MM.1S (cell line): ENCODE data around the gene FGR.

Experiments
- DNase-seq: peaks from one replicate; pipeline ENCODE4 v3.0.0-alpha.2; 2015
- H2AFZ ChIP-seq: fragments of 300-600 bp; sonication (generic); 2 replicates; pipeline ENCODE4 v1.6.0; 2016; ENCODE audit warnings: antibody characterized with exemption, low read length
- H3F3A ChIP-seq: fragments of 300-600 bp; sonication (generic); 2 replicates; pipeline ENCODE4 v1.6.1; 2016; ENCODE audit warnings: mild to moderate bottlenecking, antibody characterized with exemption, low read length, moderate library complexity, mixed read lengths; ENCODE audit not compliant: insufficient read depth
- H3K27ac ChIP-seq: fragments of 300-600 bp; sonication (generic); 2 replicates; pipeline ENCODE4 v1.5.1; 2016; ENCODE audit warnings: mild to moderate bottlenecking, low read length
- H3K27me3 ChIP-seq: fragments of 300-600 bp; sonication (generic); replicated peaks from 2 replicates; pipeline ENCODE4 v1.6.0; 2016; ENCODE audit warnings: low read length; ENCODE audit not compliant: insufficient read depth
- H3K36me3 ChIP-seq: fragments of 300-600 bp; sonication (generic); replicated peaks from 2 replicates; pipeline ENCODE4 v1.6.1; 2016; ENCODE audit warnings: mild to moderate bottlenecking, low read length, mixed read lengths; ENCODE audit not compliant: insufficient read depth
- H3K4me1 ChIP-seq: fragments of 300-600 bp; sonication (generic); 2 replicates; pipeline ENCODE4 v1.6.1; 2016; ENCODE audit warnings: low read length, mixed read lengths
- H3K4me2 ChIP-seq: fragments of 300-600 bp; sonication (generic); 2 replicates; pipeline ENCODE4 v1.6.0; 2016; ENCODE audit warnings: low read depth, low read length
- H3K4me3 ChIP-seq: fragments of 300-600 bp; sonication (generic); 2 replicates; pipeline ENCODE4 v1.5.1; 2016; ENCODE audit warnings: low read length, mixed read lengths
- H3K79me2 ChIP-seq: fragments of 300-600 bp; sonication (generic); 2 replicates; pipeline ENCODE4 v1.6.1; 2016; ENCODE audit warnings: mixed run types, low read length, mixed read lengths
- H3K9ac ChIP-seq: fragments of 300-600 bp; sonication (generic); 2 replicates; pipeline ENCODE4 v1.6.1; 2016; ENCODE audit warnings: low read length, mixed read lengths
- H3K9me2 ChIP-seq: fragments of 300-600 bp; sonication (generic); replicated peaks from 2 replicates; pipeline ENCODE4 v1.6.1; 2016; ENCODE audit warnings: mild to moderate bottlenecking, low read length, mixed read lengths; ENCODE audit not compliant: insufficient read depth
- H3K9me3 ChIP-seq: fragments of 300-600 bp; sonication (generic); replicated peaks from 2 replicates; pipeline ENCODE4 v1.6.1; 2016; ENCODE audit warnings: mild to moderate bottlenecking, low read length, mixed read lengths; ENCODE audit not compliant: insufficient read depth
- H4K20me1 ChIP-seq: fragments of 300-600 bp; sonication (generic); 2 replicates; pipeline ENCODE4 v1.6.1; 2016; ENCODE audit warnings: mild to moderate bottlenecking, low read length, moderate library complexity, mixed read lengths; ENCODE audit not compliant: insufficient read depth
- EZH2 ChIP-seq: fragments of 300-600 bp; sonication (generic); optimal IDR thresholded peaks from 2 replicates; pipeline ENCODE3; 2017; ENCODE audit warnings: low read depth, mild to moderate bottlenecking, antibody characterized with exemption, low read length, mixed read lengths
- EZH2phosphoT487 ChIP-seq: fragments of 300-600 bp; sonication (generic); IDR thresholded peaks from 2 replicates; pipeline ENCODE4 v1.6.1; 2018; ENCODE audit warnings: antibody characterized with exemption, low read length
- TF ChIP-seq, protein P1 (sequence below): fragments of 300-600 bp; sonication (generic); IDR thresholded peaks from 2 replicates; pipeline ENCODE4 v1.5.1; 2016; ENCODE audit warnings: antibody characterized with exemption, low read length, mixed read lengths

FGR gene

DNA sequence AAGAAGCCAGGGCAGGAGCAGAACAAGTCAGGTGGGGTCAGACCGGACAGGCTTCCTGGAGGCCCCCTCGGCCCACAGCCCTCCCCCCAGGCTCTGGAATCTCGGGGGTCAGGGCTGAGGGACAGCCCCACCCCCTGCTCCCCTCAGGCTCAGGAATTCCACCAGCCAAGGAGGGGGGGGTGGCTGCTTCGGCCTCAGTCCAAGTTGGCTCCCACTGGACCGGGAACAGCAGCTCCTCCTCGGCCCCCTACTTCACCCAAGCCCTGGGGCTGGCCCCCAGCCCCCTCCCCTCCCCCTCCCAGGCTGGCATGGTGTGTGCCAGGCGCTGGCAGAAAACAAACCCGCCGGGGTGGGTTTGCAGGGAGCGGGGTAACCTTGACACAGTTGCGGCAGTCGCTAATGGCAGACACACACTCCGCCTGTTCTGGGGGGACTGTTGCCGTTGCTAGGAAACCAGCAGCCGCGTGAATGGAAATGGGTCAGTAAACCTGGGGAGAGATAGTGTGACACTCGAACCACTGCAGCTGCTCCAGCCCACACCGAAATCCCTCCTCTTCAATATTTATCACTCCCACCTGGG lies 63.5 kb downstream of the FGR start:
- Histone ChIP-seq H3K9me2 (no peaks in the 10 kb centered on the region), H3K9me3 (no peaks in the 10 kb centered on the region), H3K27ac (no peak overlapping the region), H3K36me3 (no peaks in the 10 kb centered on the region), H4K20me1 (no peaks in the 10 kb centered on the region), H3K27me3 (no peaks in the 10 kb centered on the region), H3K9ac (no peak overlapping the region), H3K4me3 (no peak overlapping the region), H3F3A (no peaks in the 10 kb centered on the region), H3K79me2 (no peaks in the 10 kb centered on the region), H3K4me2 (no peak overlapping the region), H3K4me1 (peaks cover 12% of the 10 kb centered on the region), H2AFZ (no peak overlapping the region)
- TF ChIP-seq EZH2 (no peak), EZH2phosphoT487 (no peak)
- TF ChIP-seq, protein P1, sequence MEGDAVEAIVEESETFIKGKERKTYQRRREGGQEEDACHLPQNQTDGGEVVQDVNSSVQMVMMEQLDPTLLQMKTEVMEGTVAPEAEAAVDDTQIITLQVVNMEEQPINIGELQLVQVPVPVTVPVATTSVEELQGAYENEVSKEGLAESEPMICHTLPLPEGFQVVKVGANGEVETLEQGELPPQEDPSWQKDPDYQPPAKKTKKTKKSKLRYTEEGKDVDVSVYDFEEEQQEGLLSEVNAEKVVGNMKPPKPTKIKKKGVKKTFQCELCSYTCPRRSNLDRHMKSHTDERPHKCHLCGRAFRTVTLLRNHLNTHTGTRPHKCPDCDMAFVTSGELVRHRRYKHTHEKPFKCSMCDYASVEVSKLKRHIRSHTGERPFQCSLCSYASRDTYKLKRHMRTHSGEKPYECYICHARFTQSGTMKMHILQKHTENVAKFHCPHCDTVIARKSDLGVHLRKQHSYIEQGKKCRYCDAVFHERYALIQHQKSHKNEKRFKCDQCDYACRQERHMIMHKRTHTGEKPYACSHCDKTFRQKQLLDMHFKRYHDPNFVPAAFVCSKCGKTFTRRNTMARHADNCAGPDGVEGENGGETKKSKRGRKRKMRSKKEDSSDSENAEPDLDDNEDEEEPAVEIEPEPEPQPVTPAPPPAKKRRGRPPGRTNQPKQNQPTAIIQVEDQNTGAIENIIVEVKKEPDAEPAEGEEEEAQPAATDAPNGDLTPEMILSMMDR = no peak
- no peak for DNase-seq

DNA sequence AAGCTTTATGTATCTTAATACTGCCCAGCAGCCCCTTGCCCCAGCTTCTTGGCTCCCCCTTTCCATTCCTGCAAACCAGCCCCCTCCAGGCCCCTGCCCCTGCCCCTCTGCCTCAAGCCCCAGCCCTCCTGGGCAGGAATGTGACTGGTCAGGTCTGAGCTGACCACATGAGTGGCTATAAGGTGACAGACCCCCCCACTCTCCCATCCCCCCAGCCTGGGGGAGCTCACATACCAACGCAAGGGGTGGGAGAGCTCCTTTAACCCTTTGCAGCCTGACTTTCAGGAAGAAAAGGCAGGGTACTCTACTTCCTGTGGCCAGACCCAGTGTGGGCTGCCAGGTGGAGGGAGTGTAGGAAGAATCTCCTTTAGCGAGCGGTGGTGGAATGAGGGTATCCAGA lies 64.2 kb downstream of the FGR start:
- Histone ChIP-seq H3K9ac (no peak overlapping the region), H3K36me3 (no peaks in the 10 kb centered on the region), H3K79me2 (no peaks in the 10 kb centered on the region), H3K9me3 (no peaks in the 10 kb centered on the region), H3K27me3 (no peaks in the 10 kb centered on the region), H3F3A (no peaks in the 10 kb centered on the region), H2AFZ (no peak overlapping the region), H3K4me3 (no peak overlapping the region), H3K27ac (no peak overlapping the region), H4K20me1 (no peaks in the 10 kb centered on the region), H3K9me2 (no peaks in the 10 kb centered on the region), H3K4me1 (peaks cover 6% of the 10 kb centered on the region), H3K4me2 (no peak overlapping the region)
- DNase-seq = no peak
- TF ChIP-seq EZH2 = no peak
- TF ChIP-seq, protein P1 = no peak
- no peak for TF ChIP-seq EZH2phosphoT487

DNA sequence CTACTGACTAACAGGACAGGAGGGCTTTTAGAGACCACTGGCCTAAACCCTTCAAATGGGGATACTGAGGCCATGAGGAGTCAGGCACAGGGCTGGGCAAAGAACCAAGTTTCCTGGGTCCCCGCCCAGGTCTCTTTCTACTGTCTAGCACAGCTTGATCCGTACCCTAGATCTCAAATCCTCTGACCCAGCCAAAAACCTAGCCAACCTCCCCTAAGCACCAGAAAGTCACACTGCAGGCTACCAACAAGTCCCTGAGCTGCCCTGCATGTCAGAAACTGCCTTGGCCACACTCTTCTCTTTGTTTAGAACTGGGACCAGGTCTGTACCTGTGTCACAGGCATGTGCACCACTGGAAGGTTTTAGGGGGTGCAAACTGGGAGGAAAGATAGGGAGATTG lies 64.6 kb downstream of the FGR start:
- TF ChIP-seq EZH2phosphoT487 = no peak
- TF ChIP-seq, protein P1 = no peak
- H3K79me2 ChIP-seq = no peaks in the 10 kb centered on the region
- no peak overlapping the region for H3K9ac ChIP-seq
- no peak overlapping the region for H3K4me3 ChIP-seq
- no peaks in the 10 kb centered on the region for H3K36me3 ChIP-seq
- H3K9me3 ChIP-seq = no peaks in the 10 kb centered on the region
- DNase-seq = no peak
- no peaks in the 10 kb centered on the region for H4K20me1 ChIP-seq
- H3F3A ChIP-seq = no peaks in the 10 kb centered on the region
- H3K4me2 ChIP-seq = no peak overlapping the region
- H3K27ac ChIP-seq = no peak overlapping the region
- H3K27me3 ChIP-seq = no peaks in the 10 kb centered on the region
- H3K9me2 ChIP-seq = no peaks in the 10 kb centered on the region
- no peak overlapping the region for H2AFZ ChIP-seq
- H3K4me1 ChIP-seq = peaks cover 6% of the 10 kb centered on the region
